ENCODE results near the gene PTPRG.

Gene PTPRG

DNA sequence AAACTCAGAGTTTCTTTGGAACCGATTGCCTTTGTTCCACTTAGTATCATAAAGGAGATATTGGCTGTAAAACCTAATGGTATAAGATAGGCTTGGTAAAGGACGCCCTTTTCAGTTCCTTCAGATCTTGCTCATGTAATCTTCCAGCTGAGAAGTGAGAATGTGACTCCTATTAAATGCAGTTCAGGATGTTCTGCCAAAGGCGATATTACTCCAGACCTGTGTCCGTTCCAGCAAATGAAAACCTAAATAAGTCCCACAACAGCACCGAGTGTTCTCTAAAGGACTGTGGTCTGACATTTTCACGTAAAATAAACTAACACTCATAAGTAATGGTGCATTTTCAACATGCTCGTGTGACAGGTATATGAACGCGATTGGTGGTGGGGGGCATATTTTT, 535.8 kb downstream of the PTPRG start:
- no peak for DNase-seq

DNA sequence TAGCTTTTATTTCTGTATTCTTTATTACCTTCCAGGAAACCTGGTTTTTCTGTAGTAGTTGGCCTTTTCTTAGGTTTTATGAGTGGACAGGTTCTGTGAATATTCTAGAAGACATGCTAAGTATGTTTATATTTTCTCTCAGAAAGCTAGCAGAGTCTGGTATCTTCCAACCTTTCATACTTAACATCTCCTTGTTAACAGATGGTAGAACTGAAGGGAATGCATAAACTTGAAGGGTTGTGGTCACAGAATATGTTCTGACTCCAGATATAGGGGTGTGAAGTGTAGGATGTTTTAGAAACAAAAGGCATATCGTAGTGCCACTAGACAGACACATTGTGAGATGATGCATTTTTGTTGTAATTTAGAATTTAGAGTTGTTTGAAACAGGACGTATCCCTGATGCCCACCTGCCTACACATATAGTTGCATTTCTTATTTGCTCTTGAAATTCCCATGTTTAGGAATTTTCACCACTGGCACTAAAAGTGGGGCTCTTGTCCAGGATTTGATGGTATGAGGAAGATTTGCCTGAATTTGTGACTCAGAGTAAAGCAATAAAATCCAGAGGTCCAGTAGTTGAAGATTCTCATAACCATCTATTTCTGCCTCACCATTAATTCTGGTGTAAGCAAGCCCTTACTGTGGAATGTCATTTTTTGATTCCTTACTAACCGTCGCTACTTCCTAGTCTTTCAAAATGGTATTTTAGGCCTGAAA, 537.4 kb downstream of the PTPRG start:
- DNase-seq = no peak

DNA sequence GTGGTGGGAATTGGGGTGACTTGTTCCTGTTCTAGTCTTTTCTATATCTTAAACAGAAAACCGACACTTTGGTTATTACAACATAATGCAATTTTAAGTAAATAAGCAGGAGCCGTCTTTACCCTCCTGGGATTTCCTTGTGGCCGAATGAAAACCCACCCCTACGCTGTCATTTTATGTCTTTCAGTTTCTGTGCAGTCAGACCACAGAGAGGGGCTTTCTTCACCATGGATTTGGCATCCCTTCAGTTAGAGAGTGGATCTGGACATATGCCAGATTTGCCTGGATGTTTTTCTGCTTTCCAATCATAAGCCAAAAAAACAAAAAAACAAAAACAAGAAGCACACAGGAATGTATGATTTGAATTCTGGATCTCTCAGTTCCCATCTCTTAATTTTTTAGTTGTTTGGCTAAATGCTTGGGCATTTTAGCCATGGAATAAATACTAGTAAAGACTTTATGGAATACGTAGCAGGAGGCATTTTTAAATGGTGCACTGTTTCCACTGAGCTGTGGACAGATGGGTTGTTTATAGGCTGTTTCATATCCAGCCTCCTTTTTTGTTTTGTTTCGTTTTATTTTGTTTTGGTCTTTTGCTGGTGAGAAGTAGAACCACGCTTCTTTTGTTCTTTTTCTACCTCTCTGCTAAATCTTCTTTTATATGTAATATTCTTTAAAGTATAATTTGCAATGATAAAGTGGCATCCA, 539.1 kb downstream of the PTPRG start:
- DNase-seq = peak; percentile 33

DNA sequence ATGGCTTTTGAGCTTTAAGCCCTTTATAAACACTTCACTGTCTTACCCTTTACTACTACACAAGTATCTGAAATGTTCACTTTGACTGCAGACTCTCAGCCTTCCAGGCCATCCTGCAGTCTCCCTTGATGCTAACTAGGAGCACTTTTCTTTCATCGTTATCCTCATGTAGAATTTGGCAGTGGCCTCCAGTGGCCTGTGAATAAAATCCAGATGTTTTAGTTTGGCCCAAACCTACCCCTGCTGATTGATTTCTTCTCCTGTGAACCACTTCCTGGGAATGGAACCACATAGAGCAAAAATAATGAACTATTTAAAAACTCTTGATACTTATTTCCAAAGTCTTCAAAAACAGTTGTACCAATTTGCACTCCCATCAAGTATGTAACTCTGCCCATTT, 540.1 kb downstream of the PTPRG start:
- peak; percentile 37 for DNase-seq

DNA sequence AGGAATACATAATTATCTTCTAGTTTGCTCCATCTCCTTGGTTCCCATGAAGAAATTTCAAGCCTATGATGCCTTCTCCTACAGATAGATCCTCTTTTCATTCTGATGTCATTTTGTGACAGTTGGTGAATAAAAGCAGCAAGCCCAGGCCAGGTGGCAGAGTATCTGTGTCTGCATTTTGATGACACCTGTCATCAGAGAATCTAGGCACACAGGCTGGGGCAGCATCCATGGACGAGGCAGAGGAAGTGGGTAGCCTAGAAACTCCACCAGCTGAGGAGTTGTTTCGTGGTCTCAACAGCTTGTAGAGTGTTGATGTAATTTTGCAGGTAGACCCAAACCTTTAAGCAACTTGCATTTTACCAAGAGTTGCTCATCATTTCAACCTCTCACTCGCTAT, 542.2 kb downstream of the PTPRG start:
- DNase-seq = no peak

DNA sequence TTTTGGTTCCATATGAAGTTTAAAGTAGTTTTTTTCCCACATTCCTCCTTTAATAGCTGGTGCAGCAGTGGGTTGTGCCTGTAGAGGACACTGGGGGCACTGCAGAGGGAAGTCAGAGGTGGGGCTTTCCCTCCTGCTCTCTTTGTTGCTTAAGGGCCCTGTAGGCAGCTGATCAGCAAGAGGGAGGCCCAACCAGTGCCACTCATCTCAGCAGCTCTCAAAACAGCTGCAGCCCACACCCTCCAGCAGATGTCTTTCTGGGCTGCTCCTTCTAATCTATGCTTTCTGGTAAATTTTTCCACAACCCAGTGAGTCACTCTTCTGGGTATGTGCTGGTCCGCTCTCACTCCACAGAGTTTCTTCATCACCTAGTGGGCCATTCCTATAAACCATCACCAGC, 548.2 kb downstream of the PTPRG start:
- DNase-seq = peak; percentile 54

DNA sequence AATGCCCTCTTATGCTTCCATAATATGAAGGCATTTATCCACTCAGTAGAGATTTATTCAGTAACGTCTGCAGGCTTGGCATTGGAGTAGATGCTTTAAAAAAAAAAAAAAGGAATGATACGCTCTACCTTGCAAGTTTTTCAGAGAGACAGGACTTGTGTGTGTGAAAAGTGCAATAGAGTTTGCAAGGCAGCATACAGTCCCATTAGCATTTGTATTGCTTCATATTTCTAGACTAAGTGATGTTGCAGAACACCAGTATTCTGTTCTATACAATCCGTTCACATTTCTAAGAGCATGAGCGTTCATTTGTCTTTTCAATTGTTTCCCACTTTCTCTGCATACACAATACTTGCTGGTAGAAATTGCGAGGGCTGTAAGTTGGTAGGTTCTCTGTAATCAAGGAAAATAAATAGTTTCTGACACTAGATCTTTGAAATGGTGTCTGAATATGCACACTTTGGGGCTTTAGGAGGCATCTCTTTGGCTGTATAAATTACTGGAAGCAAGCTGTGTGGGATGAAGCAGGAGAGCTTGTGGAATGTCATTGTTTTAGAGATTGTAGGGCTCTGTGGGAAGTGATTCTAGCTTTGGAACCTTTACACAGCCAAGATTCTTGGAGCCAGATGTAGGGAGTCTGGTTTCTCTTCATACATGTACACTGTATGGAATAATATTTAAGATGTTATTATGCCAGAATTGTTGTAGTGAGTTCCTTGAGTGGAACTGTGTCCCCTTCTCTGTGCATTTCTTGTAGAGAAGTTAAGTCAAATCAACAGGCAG, 549.3 kb downstream of the PTPRG start:
- no peak for DNase-seq

DNA sequence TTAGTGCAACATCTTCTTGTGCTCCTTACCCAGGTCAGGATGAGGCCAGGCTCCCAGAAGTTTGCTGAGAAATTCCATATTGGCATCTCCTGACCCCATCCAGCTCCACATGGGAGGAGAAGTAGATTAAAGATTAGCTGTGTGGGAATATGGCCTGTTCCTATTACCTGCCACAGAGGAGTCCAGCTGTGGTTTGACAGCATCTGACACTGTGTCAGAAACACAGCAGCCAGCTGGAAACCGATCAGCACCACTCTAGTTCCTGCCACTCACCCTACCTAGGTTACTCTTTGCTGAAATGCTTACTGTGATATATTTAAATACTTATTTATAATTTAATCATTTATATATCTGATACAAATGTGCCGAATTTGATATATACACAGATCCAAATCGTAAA, 551.7 kb downstream of the PTPRG start:
- DNase-seq = no peak

DNA sequence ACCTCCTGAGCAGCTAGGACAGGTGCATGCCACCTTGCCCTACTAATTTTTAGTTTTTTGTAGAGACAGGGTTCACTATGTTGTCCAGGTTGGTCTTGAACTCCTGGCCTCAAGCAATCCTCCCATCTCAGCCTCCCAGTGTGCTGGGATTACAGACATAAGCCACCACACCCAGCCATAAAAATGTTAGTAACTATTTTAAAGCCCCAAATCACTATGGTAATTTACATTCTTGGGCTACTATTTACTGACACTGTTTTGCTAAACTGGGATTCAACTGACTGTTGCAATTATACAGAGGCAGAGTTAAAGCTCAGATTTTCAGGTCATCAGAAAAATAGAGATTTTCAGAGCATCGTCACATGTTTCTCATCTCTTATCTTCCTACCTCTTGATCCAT, 553.4 kb downstream of the PTPRG start:
- no peak for DNase-seq

DNA sequence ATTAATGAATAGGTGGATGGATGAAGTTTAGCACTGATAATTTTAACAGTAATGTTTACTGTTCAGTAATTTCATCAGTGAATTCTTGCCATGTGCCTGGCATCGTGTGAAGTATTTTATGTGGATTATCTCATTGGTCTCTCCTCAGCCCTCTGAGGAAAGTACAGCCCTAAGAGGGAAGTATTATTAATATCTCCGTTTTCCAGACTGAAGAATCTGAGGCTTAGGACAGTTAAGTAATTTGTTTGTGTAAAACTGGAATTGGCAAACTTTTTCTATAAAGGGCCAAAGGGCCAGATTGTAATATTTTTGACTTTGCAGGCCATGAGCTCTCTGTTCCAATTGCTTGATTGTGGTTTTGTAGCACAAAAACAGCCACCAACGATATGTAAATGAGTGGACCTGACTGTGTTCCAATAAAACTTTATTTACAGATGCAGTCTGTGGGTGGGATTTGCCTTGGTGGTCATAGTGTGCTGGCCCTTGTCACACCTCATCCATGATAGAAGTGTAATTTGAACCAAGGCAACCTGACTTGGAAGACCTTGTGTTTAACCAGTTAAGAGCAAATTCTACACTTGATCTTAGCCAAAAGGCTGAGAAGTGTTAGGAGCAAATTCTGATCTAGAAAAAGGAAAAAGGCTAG, 556.7 kb downstream of the PTPRG start:
- no peak for DNase-seq

DNA sequence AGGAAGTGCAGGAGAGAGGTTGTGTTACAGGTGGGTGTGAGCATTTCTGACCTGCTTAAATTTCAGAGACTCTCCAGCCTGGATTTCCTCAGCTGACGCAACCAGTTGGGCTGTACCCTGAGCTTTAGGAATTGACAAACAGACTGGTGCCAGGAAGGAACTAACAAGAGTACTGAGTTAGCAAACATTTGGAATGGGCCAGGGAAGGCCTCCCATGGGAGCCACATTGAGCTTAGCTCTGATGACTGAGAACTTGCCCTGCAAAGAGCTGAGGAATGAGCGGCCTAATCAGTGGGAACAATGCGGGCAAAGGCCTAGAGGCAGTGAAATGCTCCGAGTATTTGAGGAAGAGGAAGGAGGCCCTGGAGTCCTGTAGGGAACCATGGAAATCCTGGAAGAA, 557.8 kb downstream of the PTPRG start:
- no peak for DNase-seq

DNA sequence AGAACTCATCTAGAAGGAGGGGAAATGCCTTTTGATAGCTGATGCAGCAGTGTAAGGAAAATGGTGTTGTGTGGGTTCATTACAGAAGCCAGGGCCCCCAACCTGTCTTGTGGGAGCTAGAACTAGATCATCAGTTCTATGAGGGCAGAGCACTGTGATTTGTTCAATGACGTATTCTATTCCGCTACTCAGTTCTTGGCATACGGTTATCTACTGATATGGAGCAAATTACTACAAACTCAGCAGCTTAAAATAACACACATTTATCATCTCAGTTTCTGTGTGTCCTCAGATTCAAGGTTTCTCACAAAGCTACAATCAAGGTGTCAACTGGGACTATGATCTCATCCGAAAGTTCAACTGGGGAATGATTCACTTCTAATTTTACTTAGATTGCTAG, 561.4 kb downstream of the PTPRG start:
- DNase-seq = no peak

DNA sequence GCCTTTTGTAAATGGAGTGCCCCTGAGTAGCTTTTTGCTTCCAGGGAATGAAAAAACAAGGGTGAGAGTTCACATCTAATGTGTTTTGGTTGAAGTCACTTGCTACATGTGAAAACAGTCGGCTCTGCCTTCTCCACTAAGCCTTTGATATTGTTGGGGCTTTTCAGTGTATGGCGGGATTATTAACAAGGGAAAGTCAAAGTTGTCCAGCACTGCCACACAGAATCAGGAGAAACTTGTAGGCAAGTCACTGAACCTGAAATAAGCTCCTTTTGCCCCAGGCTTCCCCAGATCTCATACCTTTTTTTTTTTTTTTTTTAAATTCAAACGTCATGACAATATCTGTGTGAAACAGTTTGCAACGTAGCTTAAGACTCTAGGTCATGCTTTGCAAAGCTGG, 564.0 kb downstream of the PTPRG start:
- DNase-seq = no peak

DNA sequence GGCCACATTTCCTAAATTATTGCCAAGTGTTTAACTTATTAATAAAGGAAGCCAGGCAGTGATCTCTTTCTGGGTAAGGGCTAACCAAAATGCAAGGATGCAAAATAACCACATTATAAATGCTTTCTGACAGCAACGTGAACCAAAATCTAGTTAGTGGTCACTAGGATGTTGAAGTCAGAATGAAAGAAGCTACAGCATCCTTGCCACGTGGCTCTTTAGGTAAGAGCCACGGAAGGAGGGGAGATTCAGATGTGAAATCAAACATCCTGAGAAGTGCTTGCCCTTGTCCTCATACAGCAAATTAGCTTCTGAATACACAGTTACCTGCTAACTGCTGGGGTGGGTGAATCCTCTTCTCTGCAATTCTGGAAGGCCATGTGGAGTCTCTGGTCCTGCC, 565.7 kb downstream of the PTPRG start:
- no peak for DNase-seq

DNA sequence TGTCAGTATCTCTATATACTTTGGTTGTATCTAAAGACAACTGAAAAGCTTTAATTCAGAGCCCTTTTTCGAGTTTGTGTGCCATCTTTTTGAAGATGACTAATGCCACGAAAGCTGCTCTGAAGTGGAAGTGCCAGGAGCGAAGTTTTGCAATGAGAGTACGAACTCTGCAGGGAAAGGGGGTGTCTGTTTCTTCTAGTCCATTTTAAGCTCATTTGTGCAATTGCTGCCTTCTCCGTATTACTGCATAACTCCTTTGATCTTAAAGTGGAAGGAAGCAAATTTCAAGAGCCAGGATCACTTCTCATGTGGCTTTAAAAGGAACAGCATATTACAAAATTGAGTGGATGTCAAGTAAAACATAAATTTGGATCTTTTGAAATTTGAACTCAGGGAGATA, 566.7 kb downstream of the PTPRG start:
- DNase-seq = no peak

DNA sequence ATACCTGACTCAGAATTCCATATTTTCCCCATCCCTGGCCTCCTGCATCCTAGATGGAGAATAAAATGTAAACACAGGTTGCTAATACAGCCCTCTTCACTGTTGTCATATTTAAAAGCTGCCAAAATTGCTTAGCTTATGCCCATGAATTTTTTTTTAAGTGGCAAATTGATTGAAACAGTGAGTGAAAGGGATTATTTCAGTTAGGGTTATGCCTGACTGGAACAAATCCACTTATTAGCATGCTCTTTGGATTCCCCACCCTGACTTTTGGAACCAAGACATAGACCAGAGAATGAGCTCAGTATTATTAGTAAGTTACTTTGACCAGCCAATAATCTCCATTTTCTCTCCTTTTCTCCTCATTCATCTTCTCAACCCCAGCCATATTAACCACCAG, 567.3 kb downstream of the PTPRG start:
- no peak for DNase-seq

DNA sequence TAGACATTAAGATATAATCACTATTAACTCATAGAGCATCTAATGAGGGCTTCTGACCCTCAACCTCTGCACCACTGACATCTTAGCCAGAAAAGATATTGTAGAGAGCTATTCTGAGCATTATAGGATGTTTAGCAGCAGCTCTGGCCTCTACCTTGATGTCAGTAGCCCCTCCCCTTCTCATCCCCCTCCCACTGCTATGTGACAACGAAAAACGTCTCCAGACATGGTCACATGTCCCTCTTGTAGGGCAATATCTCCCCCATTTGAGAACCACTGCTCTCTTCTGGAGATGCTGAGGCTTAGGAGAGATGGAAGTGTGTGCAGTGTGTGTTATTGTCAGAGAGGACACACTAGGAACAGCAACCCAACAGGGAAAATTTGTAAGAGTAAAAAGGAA, 569.7 kb downstream of the PTPRG start:
- DNase-seq = no peak

DNA sequence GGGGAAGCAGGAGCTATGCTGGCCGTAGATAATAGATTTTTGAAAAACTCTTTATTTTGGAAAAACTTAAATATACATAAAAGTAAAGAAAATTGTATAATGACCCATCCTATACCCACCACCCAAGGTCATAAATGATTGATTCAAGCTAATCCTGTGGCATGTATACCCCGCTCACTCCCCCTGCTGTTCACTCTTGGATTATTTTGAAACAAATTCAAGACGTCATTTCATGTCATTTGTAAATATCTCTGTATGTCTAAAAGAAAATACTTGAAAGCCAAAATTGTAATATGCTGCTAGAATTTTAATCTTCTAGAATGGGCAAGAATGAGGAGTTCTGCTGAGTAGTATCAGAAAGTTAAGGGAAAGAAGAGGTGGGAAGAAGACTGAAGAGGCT, 570.2 kb downstream of the PTPRG start:
- no peak for DNase-seq

DNA sequence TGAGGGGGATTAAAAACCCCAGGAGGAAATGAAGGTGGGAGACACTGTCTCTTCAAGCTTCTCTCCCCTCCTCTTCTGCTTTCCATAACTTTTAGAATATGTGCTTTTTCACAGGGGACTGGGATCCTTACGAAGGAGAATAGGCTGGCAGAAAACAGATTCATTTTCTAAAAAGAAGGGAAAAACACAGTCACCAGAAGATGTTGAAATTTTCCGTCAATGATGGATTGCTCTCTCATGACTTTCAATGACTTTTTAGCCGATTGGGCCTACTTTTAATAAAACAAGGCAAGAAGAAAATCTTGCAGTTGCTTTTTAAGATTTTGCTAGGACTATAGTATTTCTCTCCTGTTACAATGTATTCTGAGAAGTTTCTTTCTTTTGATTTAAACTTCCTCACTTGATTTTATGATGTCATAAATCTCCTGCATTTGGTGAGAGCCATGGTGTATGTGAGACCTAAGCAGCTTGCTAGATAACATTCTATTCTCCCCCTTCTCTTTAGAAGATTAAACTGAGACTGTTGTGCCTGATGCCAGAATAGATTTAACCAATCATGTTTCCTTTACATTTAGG, 570.7 kb downstream of the PTPRG start:
- no peak for DNase-seq

DNA sequence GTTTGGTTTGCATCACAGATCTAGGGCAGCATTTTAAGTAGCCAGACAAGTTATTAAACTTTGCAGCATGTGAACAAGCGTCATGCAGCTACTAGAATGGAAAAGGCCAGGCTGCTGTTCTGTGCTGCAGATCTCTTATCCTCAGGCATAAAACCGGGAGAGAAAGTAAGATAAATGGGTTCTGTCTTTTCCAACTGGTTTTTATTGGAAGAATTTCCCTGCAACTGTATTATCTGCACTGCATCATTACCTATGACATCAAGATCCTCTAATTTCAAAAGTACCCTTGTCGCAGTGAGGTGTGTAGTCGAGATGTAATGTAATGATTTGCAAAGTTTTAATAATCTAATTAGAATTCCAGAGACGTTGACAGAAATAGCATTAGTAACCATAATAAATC, 571.6 kb downstream of the PTPRG start:
- DNase-seq = no peak

DNA sequence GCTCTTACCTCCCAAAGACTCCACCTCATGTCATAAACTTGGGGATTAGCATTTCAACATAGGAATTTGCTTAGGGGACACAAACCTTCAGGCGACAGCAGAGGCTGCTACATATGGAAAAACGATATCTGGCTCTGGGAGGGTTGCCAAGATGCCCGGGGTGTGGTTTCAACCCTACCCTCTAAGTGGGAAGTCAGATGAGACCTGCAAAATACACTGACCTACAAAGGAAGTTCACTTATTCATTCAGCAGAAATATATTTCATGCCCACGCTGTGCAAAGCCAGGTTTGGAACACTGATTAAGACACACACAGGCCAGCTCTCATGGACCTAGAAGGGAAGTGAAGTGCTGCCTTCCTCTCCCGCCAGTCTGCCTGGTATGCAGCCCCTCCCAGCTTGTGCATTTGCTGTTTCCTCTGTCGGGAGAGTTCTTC, 572.7 kb downstream of the PTPRG start:
- peak; percentile 60 for DNase-seq

DNA sequence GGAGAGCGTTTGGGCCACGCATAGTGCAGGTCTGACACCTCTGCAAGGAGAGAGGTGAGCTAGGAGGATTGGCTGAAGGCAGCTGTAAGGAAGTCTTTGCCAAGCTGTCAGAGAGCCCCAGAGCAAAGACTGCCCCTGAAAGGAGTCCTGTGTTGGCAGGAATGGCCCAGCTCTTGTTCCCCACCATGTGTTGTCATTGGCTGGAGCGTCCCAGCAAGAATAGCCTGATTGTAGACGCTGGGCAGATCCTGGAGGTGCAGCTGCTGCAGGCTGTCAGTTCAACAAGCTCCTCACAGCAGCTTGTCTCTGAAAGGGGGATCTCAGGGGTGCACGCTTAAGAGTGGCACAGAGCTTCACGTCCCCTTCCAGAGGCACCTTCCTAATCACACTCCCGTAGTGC, 574.4 kb downstream of the PTPRG start:
- peak; percentile 51 for DNase-seq

DNA sequence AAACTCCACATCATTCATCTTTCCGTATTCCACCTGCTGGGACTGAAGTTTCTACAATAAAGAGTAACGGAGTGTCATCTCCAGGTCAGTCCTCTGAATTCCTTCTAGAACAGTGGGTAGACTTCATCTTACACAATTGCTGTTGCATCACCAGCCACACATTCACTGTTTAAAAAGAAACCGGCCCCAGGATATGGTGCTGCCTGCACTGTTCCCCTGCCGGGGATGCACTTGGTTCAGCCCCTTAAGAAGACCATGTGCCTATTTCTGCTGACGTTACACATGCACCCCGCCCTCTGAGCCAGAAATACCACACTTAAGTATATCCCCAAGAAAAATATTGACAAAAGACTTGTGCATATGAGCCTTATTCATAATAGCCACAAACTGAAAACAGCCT, 578.6 kb downstream of the PTPRG start:
- DNase-seq = no peak
